Measurements from ENCODE around the gene PRXL2A. TPM values are rescaled to one million over a fixed set of nuclear protein-coding genes. Genes with fewer than 3 reads are reported as not detected.

Gene PRXL2A
- total and polyA plus RNA-seq, 2 experiments from 2014 or later = 31.8 to 51.7 TPM

DNA sequence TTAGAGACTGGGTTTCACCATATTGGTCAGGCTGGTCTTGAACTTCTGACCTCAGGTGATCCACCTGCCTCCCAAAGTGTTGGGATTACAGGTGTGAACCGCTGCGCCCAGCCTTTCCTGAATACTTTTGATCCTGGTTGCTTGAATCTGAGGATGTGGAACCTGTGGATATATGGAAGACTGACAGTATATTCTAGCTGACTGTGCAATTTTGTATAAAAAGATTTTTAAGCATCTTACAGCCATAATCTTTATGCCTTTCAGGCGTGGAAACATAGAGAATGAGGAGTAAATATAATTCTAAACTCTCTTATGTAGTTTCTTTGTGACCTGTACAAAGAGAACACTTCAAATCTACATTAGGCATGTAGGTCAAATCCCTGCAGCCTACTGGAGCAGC is 61.9 kb downstream of the PRXL2A start:
- ATAC-seq (no peak), DNase-seq (ENCODE audit: low spot score) (no peak)
- H2AFZ ChIP-seq = no peak overlapping the region
- H3K9me2 ChIP-seq (ENCODE audit: insufficient read depth) = no peaks in the 10 kb centered on the region
- no peak overlapping the region for H3K4me3 ChIP-seq
- no peak for TF ChIP-seq ZNF331 (CRISPR knock-in tag; IDR thresholded peaks at IDR 0.05; ENCODE audit: low read depth)
- TF ChIP-seq, protein P1, sequence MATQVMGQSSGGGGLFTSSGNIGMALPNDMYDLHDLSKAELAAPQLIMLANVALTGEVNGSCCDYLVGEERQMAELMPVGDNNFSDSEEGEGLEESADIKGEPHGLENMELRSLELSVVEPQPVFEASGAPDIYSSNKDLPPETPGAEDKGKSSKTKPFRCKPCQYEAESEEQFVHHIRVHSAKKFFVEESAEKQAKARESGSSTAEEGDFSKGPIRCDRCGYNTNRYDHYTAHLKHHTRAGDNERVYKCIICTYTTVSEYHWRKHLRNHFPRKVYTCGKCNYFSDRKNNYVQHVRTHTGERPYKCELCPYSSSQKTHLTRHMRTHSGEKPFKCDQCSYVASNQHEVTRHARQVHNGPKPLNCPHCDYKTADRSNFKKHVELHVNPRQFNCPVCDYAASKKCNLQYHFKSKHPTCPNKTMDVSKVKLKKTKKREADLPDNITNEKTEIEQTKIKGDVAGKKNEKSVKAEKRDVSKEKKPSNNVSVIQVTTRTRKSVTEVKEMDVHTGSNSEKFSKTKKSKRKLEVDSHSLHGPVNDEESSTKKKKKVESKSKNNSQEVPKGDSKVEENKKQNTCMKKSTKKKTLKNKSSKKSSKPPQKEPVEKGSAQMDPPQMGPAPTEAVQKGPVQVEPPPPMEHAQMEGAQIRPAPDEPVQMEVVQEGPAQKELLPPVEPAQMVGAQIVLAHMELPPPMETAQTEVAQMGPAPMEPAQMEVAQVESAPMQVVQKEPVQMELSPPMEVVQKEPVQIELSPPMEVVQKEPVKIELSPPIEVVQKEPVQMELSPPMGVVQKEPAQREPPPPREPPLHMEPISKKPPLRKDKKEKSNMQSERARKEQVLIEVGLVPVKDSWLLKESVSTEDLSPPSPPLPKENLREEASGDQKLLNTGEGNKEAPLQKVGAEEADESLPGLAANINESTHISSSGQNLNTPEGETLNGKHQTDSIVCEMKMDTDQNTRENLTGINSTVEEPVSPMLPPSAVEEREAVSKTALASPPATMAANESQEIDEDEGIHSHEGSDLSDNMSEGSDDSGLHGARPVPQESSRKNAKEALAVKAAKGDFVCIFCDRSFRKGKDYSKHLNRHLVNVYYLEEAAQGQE (IDR thresholded peaks at IDR 0.05; ENCODE audit: unreplicated experiment) = no peak
- no peak overlapping the region for H3K27ac Mint-ChIP-seq
- no peaks in the 10 kb centered on the region for H3K9me3 Mint-ChIP-seq
- no peaks in the 10 kb centered on the region for H3K36me3 ChIP-seq (ENCODE audit: insufficient read depth)
- peaks cover 29% of the 10 kb centered on the region; the same call in 1 of the 2 replicates for H3K27me3 ChIP-seq (ENCODE audit: insufficient read depth)
- H3K4me3 Mint-ChIP-seq = no peak overlapping the region
- peaks cover 70% of the 10 kb centered on the region for H3K4me1 Mint-ChIP-seq
- H3K36me3 Mint-ChIP-seq (ENCODE audit: low read depth) = peaks cover 17% of the 10 kb centered on the region
- peaks cover 57% of the 10 kb centered on the region for H4K20me1 ChIP-seq (replicated peaks; ENCODE audit: insufficient read depth)
- no peak overlapping the region for H3K27ac ChIP-seq (ENCODE audit: low read depth)
- H3K79me2 ChIP-seq (replicated peaks; ENCODE audit: insufficient read depth) = peaks cover 87% of the 10 kb centered on the region
- H3K4me1 ChIP-seq (ENCODE audit: insufficient read depth) = peaks cover 46% of the 10 kb centered on the region
- H3K27me3 Mint-ChIP-seq (ENCODE audit: insufficient read depth, low read depth, poor library complexity) = peaks cover 29% of the 10 kb centered on the region
- H3K4me2 ChIP-seq = no peak overlapping the region
- H3F3A ChIP-seq (replicated peaks; ENCODE audit: low read depth) = no peaks in the 10 kb centered on the region

DNA sequence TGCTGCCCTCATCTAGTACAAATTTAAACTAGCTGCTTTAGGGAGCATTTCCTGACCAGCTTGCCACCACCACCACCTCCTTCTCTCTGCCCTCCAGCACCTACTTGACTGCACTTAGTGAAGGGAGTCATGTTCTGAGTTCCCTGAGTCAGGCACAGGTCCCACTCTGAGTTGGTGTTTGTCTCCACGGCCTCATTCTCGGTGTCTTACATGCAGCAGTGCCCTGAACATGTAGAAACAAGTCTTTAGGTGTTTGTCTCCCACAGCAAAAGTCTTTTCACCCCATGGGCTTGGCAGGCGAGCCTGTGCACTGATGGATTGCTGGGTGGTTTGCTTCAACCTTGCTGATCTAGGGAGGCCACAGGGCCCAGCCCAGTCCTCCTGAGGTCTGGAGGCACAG is 62.6 kb downstream of the PRXL2A start:
- Histone ChIP-seq H3K4me2 (no peak overlapping the region), H3F3A (replicated peaks; ENCODE audit: low read depth) (no peaks in the 10 kb centered on the region), H3K36me3 (ENCODE audit: insufficient read depth) (no peaks in the 10 kb centered on the region), H4K20me1 (replicated peaks; ENCODE audit: insufficient read depth) (peaks cover 57% of the 10 kb centered on the region), H3K27ac (ENCODE audit: low read depth) (no peak overlapping the region), H3K9me2 (ENCODE audit: insufficient read depth) (no peaks in the 10 kb centered on the region), H3K79me2 (replicated peaks; ENCODE audit: insufficient read depth) (peaks cover 87% of the 10 kb centered on the region), H3K4me1 (ENCODE audit: insufficient read depth) (peaks cover 39% of the 10 kb centered on the region), H2AFZ (no peak overlapping the region), H3K4me3 (no peak overlapping the region), H3K27me3 (ENCODE audit: insufficient read depth) (peaks cover 27% of the 10 kb centered on the region; the same call in 1 of the 2 replicates)
- H3K27ac Mint-ChIP-seq = no peak overlapping the region
- H3K36me3 Mint-ChIP-seq (ENCODE audit: low read depth) = peaks cover 17% of the 10 kb centered on the region
- peaks cover 62% of the 10 kb centered on the region for H3K4me1 Mint-ChIP-seq
- ATAC-seq (no peak), DNase-seq (ENCODE audit: low spot score) (no peak)
- H3K9me3 Mint-ChIP-seq = no peaks in the 10 kb centered on the region
- peaks cover 24% of the 10 kb centered on the region for H3K27me3 Mint-ChIP-seq (ENCODE audit: insufficient read depth, low read depth, poor library complexity)
- no peak overlapping the region for H3K4me3 Mint-ChIP-seq
- TF ChIP-seq STAT1 (IDR thresholded peaks at IDR 0.05; ENCODE audit: unreplicated experiment) = no peak
- TF ChIP-seq ZNF331 (CRISPR knock-in tag; IDR thresholded peaks at IDR 0.05; ENCODE audit: low read depth) = no peak
- TF ChIP-seq EZH2phosphoT487 (IDR thresholded peaks at IDR 0.05; ENCODE audit: unreplicated experiment) = no peak
- TF ChIP-seq, protein P1 (IDR thresholded peaks at IDR 0.05; ENCODE audit: unreplicated experiment) = no peak
- TF ChIP-seq NANOG (IDR thresholded peaks at IDR 0.05; ENCODE audit: borderline replicate concordance) = no peak
- TF ChIP-seq JUNB (IDR thresholded peaks at IDR 0.05; ENCODE audit: unreplicated experiment) = no peak
- no peak for TF ChIP-seq CREB1 (CRISPR knock-in tag; IDR thresholded peaks at IDR 0.05; ENCODE audit: low read depth)
- no peak for TF ChIP-seq ZNF114 (CRISPR knock-in tag; IDR thresholded peaks at IDR 0.05)
- TF ChIP-seq, protein P2, sequence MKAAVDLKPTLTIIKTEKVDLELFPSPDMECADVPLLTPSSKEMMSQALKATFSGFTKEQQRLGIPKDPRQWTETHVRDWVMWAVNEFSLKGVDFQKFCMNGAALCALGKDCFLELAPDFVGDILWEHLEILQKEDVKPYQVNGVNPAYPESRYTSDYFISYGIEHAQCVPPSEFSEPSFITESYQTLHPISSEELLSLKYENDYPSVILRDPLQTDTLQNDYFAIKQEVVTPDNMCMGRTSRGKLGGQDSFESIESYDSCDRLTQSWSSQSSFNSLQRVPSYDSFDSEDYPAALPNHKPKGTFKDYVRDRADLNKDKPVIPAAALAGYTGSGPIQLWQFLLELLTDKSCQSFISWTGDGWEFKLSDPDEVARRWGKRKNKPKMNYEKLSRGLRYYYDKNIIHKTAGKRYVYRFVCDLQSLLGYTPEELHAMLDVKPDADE (IDR thresholded peaks at IDR 0.05) = no peak
- TF ChIP-seq, protein P3, sequence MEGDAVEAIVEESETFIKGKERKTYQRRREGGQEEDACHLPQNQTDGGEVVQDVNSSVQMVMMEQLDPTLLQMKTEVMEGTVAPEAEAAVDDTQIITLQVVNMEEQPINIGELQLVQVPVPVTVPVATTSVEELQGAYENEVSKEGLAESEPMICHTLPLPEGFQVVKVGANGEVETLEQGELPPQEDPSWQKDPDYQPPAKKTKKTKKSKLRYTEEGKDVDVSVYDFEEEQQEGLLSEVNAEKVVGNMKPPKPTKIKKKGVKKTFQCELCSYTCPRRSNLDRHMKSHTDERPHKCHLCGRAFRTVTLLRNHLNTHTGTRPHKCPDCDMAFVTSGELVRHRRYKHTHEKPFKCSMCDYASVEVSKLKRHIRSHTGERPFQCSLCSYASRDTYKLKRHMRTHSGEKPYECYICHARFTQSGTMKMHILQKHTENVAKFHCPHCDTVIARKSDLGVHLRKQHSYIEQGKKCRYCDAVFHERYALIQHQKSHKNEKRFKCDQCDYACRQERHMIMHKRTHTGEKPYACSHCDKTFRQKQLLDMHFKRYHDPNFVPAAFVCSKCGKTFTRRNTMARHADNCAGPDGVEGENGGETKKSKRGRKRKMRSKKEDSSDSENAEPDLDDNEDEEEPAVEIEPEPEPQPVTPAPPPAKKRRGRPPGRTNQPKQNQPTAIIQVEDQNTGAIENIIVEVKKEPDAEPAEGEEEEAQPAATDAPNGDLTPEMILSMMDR (conservative IDR thresholded peaks at IDR 0.05; ENCODE audit: low read depth in 2 of 2) = no peak

All from GM23338 (cell line).